Keratinocyte (primary cell): Measurements from ENCODE around the gene PRELID3B.

Source experiments
- EZH2 ChIP-seq: IDR thresholded peaks from one replicate; pipeline ENCODE4 v1.6.1; 2012; ENCODE audit warnings: inconsistent platforms, mild to moderate bottlenecking, low read length, moderate library complexity
- TF ChIP-seq, protein P1 (sequence below), 3 experiments: IDR thresholded peaks in 1 of 3; conservative IDR thresholded peaks in 1 of 3; optimal IDR thresholded peaks in 1 of 3; 2 replicates in 2 of 3; 3 replicates in 1 of 3; pipeline versions ENCODE3 to v1.5.1; 2011; ENCODE audit warnings: low read length in 3 of 3, mild to moderate bottlenecking in 3 of 3, moderate library complexity in 2 of 3, control low read depth in 1 of 3, inconsistent platforms in 1 of 3; ENCODE audit not compliant: insufficient read depth in 2 of 3; ENCODE audit errors: extremely low read depth in 1 of 3

GRCh38 chr20:59003836-59004492 is 38.6 kb downstream of the PRELID3B start:
- TF ChIP-seq, protein P1, sequence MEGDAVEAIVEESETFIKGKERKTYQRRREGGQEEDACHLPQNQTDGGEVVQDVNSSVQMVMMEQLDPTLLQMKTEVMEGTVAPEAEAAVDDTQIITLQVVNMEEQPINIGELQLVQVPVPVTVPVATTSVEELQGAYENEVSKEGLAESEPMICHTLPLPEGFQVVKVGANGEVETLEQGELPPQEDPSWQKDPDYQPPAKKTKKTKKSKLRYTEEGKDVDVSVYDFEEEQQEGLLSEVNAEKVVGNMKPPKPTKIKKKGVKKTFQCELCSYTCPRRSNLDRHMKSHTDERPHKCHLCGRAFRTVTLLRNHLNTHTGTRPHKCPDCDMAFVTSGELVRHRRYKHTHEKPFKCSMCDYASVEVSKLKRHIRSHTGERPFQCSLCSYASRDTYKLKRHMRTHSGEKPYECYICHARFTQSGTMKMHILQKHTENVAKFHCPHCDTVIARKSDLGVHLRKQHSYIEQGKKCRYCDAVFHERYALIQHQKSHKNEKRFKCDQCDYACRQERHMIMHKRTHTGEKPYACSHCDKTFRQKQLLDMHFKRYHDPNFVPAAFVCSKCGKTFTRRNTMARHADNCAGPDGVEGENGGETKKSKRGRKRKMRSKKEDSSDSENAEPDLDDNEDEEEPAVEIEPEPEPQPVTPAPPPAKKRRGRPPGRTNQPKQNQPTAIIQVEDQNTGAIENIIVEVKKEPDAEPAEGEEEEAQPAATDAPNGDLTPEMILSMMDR (optimal IDR thresholded peaks at IDR 0.05 in 1 of 3, IDR thresholded peaks at IDR 0.05 in 1 of 3, conservative IDR thresholded peaks at IDR 0.05 in 1 of 3; ENCODE audit: extremely low read depth in 1 of 3, insufficient read depth in 2 of 3, low read length in 3 of 3) = no peak
- no peak for TF ChIP-seq EZH2
